ENCODE measurements around the gene ZSCAN10.
"Not testable (repeated sequence)": the region's sequence is repeated elsewhere in the genome, so short reads cannot be mapped to it uniquely, and the experiment has no call there.

DNA sequence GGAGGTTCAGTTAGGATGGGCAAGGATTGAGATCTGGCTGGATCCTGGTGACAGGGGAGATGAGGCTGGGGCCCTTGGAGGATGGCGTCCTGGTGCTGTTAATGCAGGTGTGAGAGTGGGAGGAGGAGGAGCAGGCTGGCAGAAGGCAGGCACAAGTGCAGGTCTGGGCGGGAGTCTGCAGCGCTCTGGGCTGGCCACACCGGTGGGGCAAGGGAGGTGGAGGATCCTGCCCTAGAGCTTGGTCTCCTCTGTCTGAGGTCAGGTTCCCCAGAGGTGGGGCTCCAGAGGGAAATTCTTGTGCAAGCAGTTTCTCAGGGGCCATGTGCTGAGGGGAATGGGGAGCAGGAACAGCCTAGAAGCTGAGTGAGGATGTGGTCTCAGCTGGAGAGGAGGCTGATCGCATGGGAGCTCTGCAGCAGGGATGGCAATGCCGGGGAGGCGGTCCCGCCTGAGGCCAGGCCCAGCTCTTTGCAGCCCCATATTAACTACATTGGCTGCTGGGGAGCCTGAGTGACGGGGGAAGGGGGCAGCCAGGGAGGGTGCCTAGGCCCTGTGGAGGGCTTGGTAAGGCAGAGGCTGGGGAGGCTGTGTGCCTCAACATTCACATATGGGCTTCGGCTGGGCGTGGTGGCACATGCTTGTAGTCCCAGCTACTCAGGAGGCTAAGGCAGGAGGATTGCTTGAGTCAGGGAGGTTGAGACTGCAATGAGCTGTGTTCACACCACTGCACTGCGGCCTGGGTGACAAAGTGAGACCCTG is 46.3 kb downstream of the ZSCAN10 start:
- not testable (repeated sequence) for TF ChIP-seq CTCF, POLR2A (IDR thresholded peaks at IDR 0.05)

Data from gastroesophageal sphincter (tissue), 3 donors.